H1 (cell line): ENCODE data around the gene PROCR. TPM values are rescaled to one million over a fixed set of nuclear protein-coding genes. Genes with fewer than 3 reads are reported as not detected.

Experiments
- CTCF ChIA-PET: fragments of 300-600 bp; sonication (Branson Sonifier 250); formaldehyde crosslinking; loops from one replicate; lab custom pipeline; 2021; ENCODE audit not compliant: partially characterized antibody; lab: Charles Lee
- POLR2A ChIA-PET: fragments of 300-600 bp; sonication (Branson Sonifier 250); formaldehyde crosslinking; loops from one replicate; lab custom pipeline; 2021; ENCODE audit warnings: inconsistent platforms; ENCODE audit not compliant: partially characterized antibody; lab: Charles Lee
- DNase-seq, 2 experiments: peaks; one replicate each; pipeline versions ENCODE4 v3.0.0 to v3.0.0-alpha.2; 2010 to 2022; ENCODE audit warnings: low spot score in 2 of 2, low read depth in 1 of 2, mixed read lengths in 1 of 2
- FAIRE-seq: peaks from 2 replicates; lab custom pipeline; 2011; peaks lifted over from hg19 to GRCh38; lab: Jason Lieb, UNC
- H2AFZ ChIP-seq: 2 replicates; pipeline ENCODE4 v1.8.1; 2012; ENCODE audit warnings: low read length, inconsistent platforms
- H2AK5ac ChIP-seq: 2 replicates; pipeline ENCODE4 v1.6.1; 2013; ENCODE audit warnings: low read depth, low read length
- H2BK120ac ChIP-seq: replicated peaks from 2 replicates; pipeline ENCODE3; 2013; ENCODE audit warnings: low read depth, low read length, inconsistent platforms
- H2BK12ac ChIP-seq: 2 replicates; pipeline ENCODE4 v1.6.1; 2013; ENCODE audit warnings: low read depth, low read length
- H2BK15ac ChIP-seq: 2 replicates; pipeline ENCODE4 v1.6.1; 2013; ENCODE audit warnings: low read length
- H2BK20ac ChIP-seq: 2 replicates; pipeline ENCODE4 v1.6.1; 2013; ENCODE audit warnings: low read length
- H2BK5ac ChIP-seq: 2 replicates; pipeline ENCODE4 v1.6.1; 2013; ENCODE audit warnings: low read depth, low read length
- H3K14ac ChIP-seq: 2 replicates; pipeline ENCODE4 v1.6.1; 2013; ENCODE audit warnings: inconsistent platforms; ENCODE audit not compliant: insufficient read length
- H3K18ac ChIP-seq: 2 replicates; pipeline ENCODE4 v1.6.1; 2013; ENCODE audit warnings: low read length; ENCODE audit errors: extremely low read depth
- H3K23ac ChIP-seq: 2 replicates; pipeline ENCODE4 v1.6.1; 2013; ENCODE audit warnings: inconsistent platforms; ENCODE audit not compliant: insufficient read length
- H3K23me2 ChIP-seq: 2 replicates; pipeline ENCODE4 v1.6.1; 2013; ENCODE audit warnings: low read depth, low read length
- H3K27ac ChIP-seq: 2 replicates; pipeline ENCODE4 v1.6.1; 2011; ENCODE audit warnings: low read depth, low read length, inconsistent platforms
- H3K27me3 ChIP-seq, 4 experiments: replicated peaks in 1 of 4; 1 replicate in 1 of 4; 2 replicates in 3 of 4; pipeline versions ENCODE4 v1.6.1 to v1.8.1; 2011 to 2013; ENCODE audit warnings: low read length in 3 of 4, mild to moderate bottlenecking in 3 of 4, inconsistent platforms in 2 of 4, mixed read lengths in 2 of 4, moderate library complexity in 1 of 4; ENCODE audit not compliant: control insufficient read depth in 3 of 4, insufficient read depth in 3 of 4; ENCODE audit errors: extremely low read depth in 1 of 4
- H3K36me3 ChIP-seq, 4 experiments: 2 replicates each; pipeline versions ENCODE4 v1.6.1 to v1.8.1; 2011 to 2013; ENCODE audit warnings: mild to moderate bottlenecking in 4 of 4, low read length in 3 of 4, moderate library complexity in 2 of 4, control low read depth in 1 of 4, inconsistent platforms in 1 of 4; ENCODE audit not compliant: insufficient read depth in 4 of 4, control insufficient read depth in 2 of 4
- H3K4ac ChIP-seq: replicated peaks from 2 replicates; pipeline ENCODE3; 2013; ENCODE audit warnings: low read length, low read depth, mixed read lengths, inconsistent platforms; ENCODE audit not compliant: insufficient read length
- H3K4me1 ChIP-seq, 4 experiments: replicated peaks in 1 of 4; 1 replicate in 1 of 4; 2 replicates in 3 of 4; pipeline versions ENCODE4 v1.6.1 to v1.8.1; 2011 to 2013; ENCODE audit warnings: low read length in 3 of 4, inconsistent platforms in 2 of 4, mixed read lengths in 1 of 4; ENCODE audit not compliant: insufficient read depth in 4 of 4, control insufficient read depth in 3 of 4
- H3K4me2 ChIP-seq, 2 experiments: 2 replicates each; pipeline versions ENCODE4 v1.6.1 to v1.8.1; 2011 to 2013; ENCODE audit warnings: low read depth in 2 of 2, low read length in 2 of 2, control low read depth in 1 of 2, inconsistent platforms in 1 of 2, mild to moderate bottlenecking in 1 of 2; ENCODE audit not compliant: insufficient read depth in 1 of 2
- H3K4me3 ChIP-seq, 4 experiments: fragments of 200-600, 300-600 bp in 1 of 4; sonication (generic), shearing (Covaris generic), sonication (Bioruptor Twin) in 1 of 4; 2 replicates each; pipeline versions ENCODE4 v1.5.1 to v1.8.1; 2011 to 2016; ENCODE audit warnings: low read length in 4 of 4, low read depth in 3 of 4, control low read depth in 2 of 4, inconsistent platforms in 2 of 4, mild to moderate bottlenecking in 2 of 4, mixed read lengths in 1 of 4, moderate library complexity in 1 of 4; ENCODE audit not compliant: insufficient read depth in 2 of 4; ENCODE audit errors: extremely low read depth in 1 of 4
- H3K56ac ChIP-seq: replicated peaks from 2 replicates; pipeline ENCODE3; 2013; ENCODE audit warnings: low read depth, mild to moderate bottlenecking, mixed read lengths, low read length, inconsistent platforms; ENCODE audit not compliant: insufficient read length
- H3K79me1 ChIP-seq: 2 replicates; pipeline ENCODE4 v1.6.1; 2013; ENCODE audit warnings: low read depth, low read length, control low read depth
- H3K79me2 ChIP-seq, 2 experiments: 2 replicates each; pipeline versions ENCODE4 v1.6.1 to v1.8.1; 2012 to 2013; ENCODE audit warnings: low read length in 2 of 2, mild to moderate bottlenecking in 2 of 2, inconsistent platforms in 1 of 2; ENCODE audit not compliant: insufficient read depth in 2 of 2, control insufficient read depth in 1 of 2
- H3K9ac ChIP-seq, 4 experiments: replicated peaks in 1 of 4; 1 replicate in 1 of 4; 2 replicates in 3 of 4; pipeline versions ENCODE4 v1.6.1 to v1.8.1; 2011 to 2013; ENCODE audit warnings: low read depth in 3 of 4, low read length in 3 of 4, control low read depth in 2 of 4, mild to moderate bottlenecking in 2 of 4, moderate library complexity in 2 of 4, inconsistent platforms in 1 of 4; ENCODE audit errors: extremely low read depth in 1 of 4
- H3K9me3 ChIP-seq, 2 experiments: 2 replicates each; pipeline versions ENCODE4 v1.6.1 to v1.8.1; 2012 to 2013; ENCODE audit warnings: mild to moderate bottlenecking in 2 of 2, moderate library complexity in 2 of 2, control low read depth in 1 of 2, inconsistent platforms in 1 of 2, low read depth in 1 of 2, low read length in 1 of 2, mixed read lengths in 1 of 2; ENCODE audit not compliant: insufficient read depth in 2 of 2
- H4K20me1 ChIP-seq, 2 experiments: replicated peaks in 1 of 2; 2 replicates each; pipeline versions ENCODE3 to v1.8.1; 2011 to 2013; ENCODE audit warnings: inconsistent platforms in 2 of 2, low read length in 2 of 2, mild to moderate bottlenecking in 1 of 2; ENCODE audit not compliant: insufficient read depth in 2 of 2, control insufficient read depth in 1 of 2
- H4K5ac ChIP-seq: 2 replicates; pipeline ENCODE4 v1.6.1; 2013; ENCODE audit warnings: low read length, low read depth, mixed read lengths, inconsistent platforms; ENCODE audit not compliant: insufficient read length
- H4K8ac ChIP-seq: 2 replicates; pipeline ENCODE4 v1.8.0; 2013; ENCODE audit warnings: mild to moderate bottlenecking, moderate library complexity, low read length, inconsistent platforms; ENCODE audit not compliant: insufficient read depth; ENCODE audit errors: extremely low read depth
- H4K91ac ChIP-seq: replicated peaks from 2 replicates; pipeline ENCODE3; 2013; ENCODE audit warnings: low read length, mixed read lengths, inconsistent platforms; ENCODE audit not compliant: insufficient read length
- CTCF ChIP-seq, 3 experiments: IDR thresholded peaks; 1 replicate in 2 of 3; 2 replicates in 1 of 3; pipeline versions ENCODE4 v1.5.1 to v1.6.1; 2011; ENCODE audit warnings: low read length in 3 of 3, mild to moderate bottlenecking in 3 of 3, inconsistent platforms in 2 of 3, low read depth in 1 of 3, moderate library complexity in 1 of 3; ENCODE audit not compliant: insufficient read depth in 1 of 3; ENCODE audit errors: control extremely low read depth in 1 of 3
- E2F6 ChIP-seq: IDR thresholded peaks from 2 replicates; pipeline ENCODE4 v1.6.1; 2012; ENCODE audit warnings: inconsistent platforms
- RAD21 ChIP-seq, 2 experiments: IDR thresholded peaks in 1 of 2; conservative IDR thresholded peaks in 1 of 2; 2 replicates each; pipeline ENCODE4 v1.6.1; 2011; ENCODE audit warnings: low read depth in 2 of 2, low read length in 2 of 2, improper control_type of control experiment in 1 of 2, inconsistent platforms in 1 of 2, mild to moderate bottlenecking in 1 of 2, moderate library complexity in 1 of 2
- SIN3A ChIP-seq, 2 experiments: IDR thresholded peaks in 1 of 2; conservative IDR thresholded peaks in 1 of 2; 2 replicates each; pipeline ENCODE4 v1.6.1; 2011 to 2012; ENCODE audit warnings: low read length in 2 of 2, improper control_type of control experiment in 1 of 2, low read depth in 1 of 2, mild to moderate bottlenecking in 1 of 2
- YY1 ChIP-seq: IDR thresholded peaks from 2 replicates; pipeline ENCODE4 v1.6.1; 2011; ENCODE audit warnings: low read depth, mild to moderate bottlenecking, low read length
- WGBS, 2 experiments: shearing (Covaris generic) in 1 of 2; methylation state at CpG; one replicate each; pipeline versions ENCODE4 v1.1.6 to v1.1.7; 2013 to 2015; ENCODE audit warnings: low lambda C conversion rate in 2 of 2, mixed read lengths in 2 of 2, inconsistent platforms in 1 of 2, low coverage in 1 of 2, missing lambda C conversion rate in 1 of 2; ENCODE audit not compliant: insufficient replicate concordance in 2 of 2, insufficient coverage in 1 of 2, insufficient read length in 1 of 2; ENCODE audit errors: extremely low coverage in 1 of 2, missing lambda C conversion rate in 1 of 2; 5-methylcytosine and 5-hydroxymethylcytosine counted together
- polyA plus RNA-seq, 7 experiments: library from polyadenylated mRNA; depleted of rRNA in 3 of 7; stranded (reverse) in 5 of 7; unstranded in 2 of 7; fragments of >200 nt in 5 of 7; fragments of 200-250 nt in 2 of 7; gene quantifications; 1 replicate in 5 of 7; 2 replicates in 1 of 7; 4 replicates in 1 of 7; pipeline versions ENCODE4 v1.2.1 to v1.2.3, GENCODE V29; 2011 to 2013; ENCODE audit warnings: missing spikeins in 2 of 7, mixed read lengths in 2 of 7
- total RNA-seq: library from RNA; stranded (reverse); fragmentation: NEBNext Ultra II Directional; extraction: Animal tissue kit (Norgen Biotek cat#: 25700); gene quantifications from 2 replicates; pipeline ENCODE4 v1.2.1, GENCODE V29; 2021

PROCR gene
- total and polyA plus RNA-seq, 2 of the 8 experiments (the other 6 are each of a cell fraction or from before 2014, with no cell fraction given) = 21.3 to 42.9 TPM

GRCh38 chr20:35207950-35208611 is 36.2 kb downstream of the PROCR start:
- FAIRE-seq = peak; percentile 52
- H3K79me2 ChIP-seq = no peaks in the 10 kb centered on the region
- no peak overlapping the region for H4K5ac ChIP-seq
- no peak overlapping the region for H3K4me2 ChIP-seq
- no peak overlapping the region for H2BK12ac ChIP-seq
- H2AFZ ChIP-seq = 0 out of 2 replicates have a peak overlapping the region, but pooled peaks have one; percentile 37
- ChIA-PET POLR2A (interaction anchor here (0.5 to 2.2 kb wide), 2 partner anchors 63 to 365 kb away, joined by 5 to 10 read pairs; no protein-coding TSS in a partner anchor), CTCF (interaction anchor here (0.6 to 5.5 kb wide), 33 partner anchors 8 to 197 kb away, joined by 3 to 64 read pairs (median 5); partner anchors contain the start of genes EDEM2 and MMP24)
- no peaks in the 10 kb centered on the region for H4K20me1 ChIP-seq
- H4K8ac ChIP-seq = no peak overlapping the region; the same call in 1 of the 2 replicates
- no peaks in the 10 kb centered on the region for H3K27me3 ChIP-seq
- H3K9me3 ChIP-seq = no peaks in the 10 kb centered on the region
- no peak overlapping the region for H2BK15ac ChIP-seq
- no peaks in the 10 kb centered on the region for H3K4me1 ChIP-seq
- no peak overlapping the region for H3K18ac ChIP-seq
- no peaks in the 10 kb centered on the region for H3K23me2 ChIP-seq
- H3K14ac ChIP-seq = no peak overlapping the region
- peak in 2 of 3 experiments; percentile 80 to 82; a peak in 3 of 4 replicates for TF ChIP-seq CTCF (IDR thresholded peaks at IDR 0.05; ENCODE audit: control extremely low read depth in 1 of 3, insufficient read depth in 1 of 3, low read depth in 1 of 3, low read length in 3 of 3)
- TF ChIP-seq E2F6 = no peak
- TF ChIP-seq SIN3A (conservative IDR thresholded peaks at IDR 0.05 in 1 of 2, IDR thresholded peaks at IDR 0.05 in 1 of 2; ENCODE audit: low read depth in 1 of 2, low read length in 2 of 2) = 0 out of 4 replicates have a peak, but pooled peaks of 1 of the 2 experiments have one; percentile 24
- no peak for TF ChIP-seq YY1
- peak; percentile 94 to 96 for TF ChIP-seq RAD21 (IDR thresholded peaks at IDR 0.05 in 1 of 2, conservative IDR thresholded peaks at IDR 0.05 in 1 of 2; ENCODE audit: low read depth in 2 of 2, low read length in 2 of 2)
- H3K4me3 ChIP-seq = no peak overlapping the region
- no peak overlapping the region for H2BK20ac ChIP-seq
- peak in 1 of 2 experiments; percentile 81 for DNase-seq
- H3K79me1 ChIP-seq = no peaks in the 10 kb centered on the region
- no peak overlapping the region for H3K27ac ChIP-seq
- no peak overlapping the region for H3K9ac ChIP-seq
- H3K36me3 ChIP-seq = no peaks in the 10 kb centered on the region
- H3K4ac ChIP-seq = no peak overlapping the region
- H2BK120ac ChIP-seq = no peak overlapping the region
- H2AK5ac ChIP-seq = no peak overlapping the region
- WGBS, 2 experiments = 55% methylated on average over 8 of the region's 8 CpGs; no CpG with 5 or more reads in 1 of the 2 experiments
- no peak overlapping the region for H3K23ac ChIP-seq
- no peak overlapping the region for H2BK5ac ChIP-seq
- no peak overlapping the region for H3K56ac ChIP-seq
- H4K91ac ChIP-seq = no peak overlapping the region
